ENCODE data around the gene NIN.

The NIN gene

DNA sequence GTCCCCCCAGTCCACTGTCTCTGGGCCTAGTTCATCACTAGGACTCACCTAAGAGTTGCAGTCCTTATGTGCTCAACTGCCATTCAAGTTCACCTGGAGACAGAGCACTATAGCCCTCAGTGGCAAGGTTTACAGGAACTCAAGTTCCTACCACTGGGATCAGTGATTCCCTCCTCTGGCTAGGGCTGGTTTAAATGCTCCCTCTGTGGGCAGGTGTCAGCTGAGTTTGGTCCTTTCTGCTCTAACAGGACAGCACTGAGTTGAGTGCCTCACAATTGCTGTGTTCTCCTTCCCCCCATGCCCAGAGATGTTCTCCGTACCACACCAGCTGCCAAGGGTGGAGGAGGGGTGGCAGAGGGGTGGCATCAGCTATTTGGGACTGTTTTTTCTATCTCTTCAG is 142.1 kb downstream of the NIN start:
- in situ Hi-C loops (cut with HindIII; ENCODE audit: low sequenced_read_pairs): no loop called here
- no peak overlapping the region for H3K4me3 ChIP-seq (ENCODE audit: low read depth, low read length)
- TF ChIP-seq, protein P1, sequence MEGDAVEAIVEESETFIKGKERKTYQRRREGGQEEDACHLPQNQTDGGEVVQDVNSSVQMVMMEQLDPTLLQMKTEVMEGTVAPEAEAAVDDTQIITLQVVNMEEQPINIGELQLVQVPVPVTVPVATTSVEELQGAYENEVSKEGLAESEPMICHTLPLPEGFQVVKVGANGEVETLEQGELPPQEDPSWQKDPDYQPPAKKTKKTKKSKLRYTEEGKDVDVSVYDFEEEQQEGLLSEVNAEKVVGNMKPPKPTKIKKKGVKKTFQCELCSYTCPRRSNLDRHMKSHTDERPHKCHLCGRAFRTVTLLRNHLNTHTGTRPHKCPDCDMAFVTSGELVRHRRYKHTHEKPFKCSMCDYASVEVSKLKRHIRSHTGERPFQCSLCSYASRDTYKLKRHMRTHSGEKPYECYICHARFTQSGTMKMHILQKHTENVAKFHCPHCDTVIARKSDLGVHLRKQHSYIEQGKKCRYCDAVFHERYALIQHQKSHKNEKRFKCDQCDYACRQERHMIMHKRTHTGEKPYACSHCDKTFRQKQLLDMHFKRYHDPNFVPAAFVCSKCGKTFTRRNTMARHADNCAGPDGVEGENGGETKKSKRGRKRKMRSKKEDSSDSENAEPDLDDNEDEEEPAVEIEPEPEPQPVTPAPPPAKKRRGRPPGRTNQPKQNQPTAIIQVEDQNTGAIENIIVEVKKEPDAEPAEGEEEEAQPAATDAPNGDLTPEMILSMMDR (IDR thresholded peaks at IDR 0.05; ENCODE audit: low read depth, low read length): no peak
- DNase-seq (ENCODE audit: low read depth, low spot score): no peak

GRCh38 chr14:50679674-50680073 is 151.3 kb downstream of the NIN start:
- TF ChIP-seq, protein P1 (IDR thresholded peaks at IDR 0.05; ENCODE audit: low read depth, low read length): no peak
- in situ Hi-C loops (cut with HindIII; ENCODE audit: low sequenced_read_pairs): no loop called here
- DNase-seq (ENCODE audit: low read depth, low spot score): no peak
- H3K4me3 ChIP-seq (ENCODE audit: low read depth, low read length): no peak overlapping the region

- TF ChIP-seq, protein P1 (IDR thresholded peaks at IDR 0.05; ENCODE audit: low read depth, low read length): no peak
- no peak overlapping the region for H3K4me3 ChIP-seq (ENCODE audit: low read depth, low read length)
- DNase-seq (ENCODE audit: low read depth, low spot score): no peak
- in situ Hi-C loops (cut with HindIII; ENCODE audit: low sequenced_read_pairs): no loop called here
Observed at GRCh38 chr14:50678163-50678562, 152.8 kb downstream of the NIN start.

- in situ Hi-C loops (cut with HindIII; ENCODE audit: low sequenced_read_pairs): no loop called here
- DNase-seq (ENCODE audit: low read depth, low spot score): peak; percentile 64
- TF ChIP-seq, protein P1 (IDR thresholded peaks at IDR 0.05; ENCODE audit: low read depth, low read length): no peak
- no peak overlapping the region for H3K4me3 ChIP-seq (ENCODE audit: low read depth, low read length)
Observed at GRCh38 chr14:50677527-50678063, 153.4 kb downstream of the NIN start.

GRCh38 chr14:50676814-50677516 is 154.0 kb downstream of the NIN start:
- no peak for DNase-seq (ENCODE audit: low read depth, low spot score)
- in situ Hi-C loops (cut with HindIII; ENCODE audit: low sequenced_read_pairs): no loop called here
- TF ChIP-seq, protein P1 (IDR thresholded peaks at IDR 0.05; ENCODE audit: low read depth, low read length): no peak
- H3K4me3 ChIP-seq (ENCODE audit: low read depth, low read length): no peak overlapping the region

GRCh38 chr14:50675597-50675996 is 155.4 kb downstream of the NIN start:
- no peak for DNase-seq (ENCODE audit: low read depth, low spot score)
- H3K4me3 ChIP-seq (ENCODE audit: low read depth, low read length): no peak overlapping the region
- TF ChIP-seq, protein P1 (IDR thresholded peaks at IDR 0.05; ENCODE audit: low read depth, low read length): no peak
- in situ Hi-C loops (cut with HindIII; ENCODE audit: low sequenced_read_pairs): no loop called here

Measured in astrocyte of the spinal cord (primary cell).